ENCODE results near the gene TSTD1. TPM values are rescaled to one million over a fixed set of nuclear protein-coding genes. Genes with fewer than 3 reads are reported as not detected.
A peak's percentile ranks its signal among the peaks of the same experiment; 100 is the strongest.

TSTD1 gene
- total and polyA plus RNA-seq, 2 experiments from 2014 or later: 94.9 to 244 TPM

DNA sequence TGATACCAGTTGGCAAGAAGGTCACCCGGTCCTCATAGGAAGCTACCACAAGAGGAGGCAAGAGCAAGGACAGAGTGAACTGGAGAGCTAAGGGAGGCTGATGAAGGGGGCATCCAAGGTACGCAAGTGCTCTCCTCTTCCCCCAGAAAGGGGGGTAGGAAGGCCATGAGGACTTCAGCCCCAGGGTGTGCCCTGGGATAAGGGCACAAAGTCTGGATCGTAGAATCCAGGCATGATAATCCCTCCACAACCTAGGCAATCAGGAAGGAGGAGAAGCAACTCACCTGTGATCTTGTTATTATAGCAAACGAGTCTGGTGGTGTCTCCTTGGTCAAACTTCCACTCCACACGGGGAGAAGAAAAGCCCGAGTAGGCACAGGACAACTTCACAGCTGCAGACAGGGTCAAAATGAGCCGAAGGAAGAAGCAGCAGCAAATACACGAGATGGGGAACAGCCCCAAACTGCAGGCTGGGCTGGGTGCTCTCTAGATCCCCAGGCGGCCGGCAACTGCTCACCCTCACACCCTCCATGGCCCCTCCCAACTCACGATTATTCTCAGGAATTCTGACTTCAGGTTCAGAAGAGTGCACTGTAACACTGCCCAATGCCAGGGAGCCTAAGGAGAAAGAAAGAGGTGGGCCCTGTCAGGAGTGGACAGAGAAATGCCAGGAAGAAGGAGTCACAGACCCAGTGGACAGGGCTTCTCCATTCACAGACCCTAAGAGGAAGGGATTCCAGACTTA lies 37.9 kb downstream of the TSTD1 start:
- ATAC-seq (no peak), DNase-seq (ENCODE audit: low spot score) (no peak)
- H3K27me3 Mint-ChIP-seq (ENCODE audit: insufficient read depth, low read depth, poor library complexity): peaks cover 17% of the 10 kb centered on the region
- peaks cover 34% of the 10 kb centered on the region for H3F3A ChIP-seq (replicated peaks; ENCODE audit: low read depth)
- no peak overlapping the region for H2AFZ ChIP-seq
- no peak overlapping the region for H3K4me2 ChIP-seq
- H3K9me2 ChIP-seq (ENCODE audit: insufficient read depth): no peaks in the 10 kb centered on the region
- peaks cover 36% of the 10 kb centered on the region for H3K36me3 ChIP-seq (ENCODE audit: insufficient read depth)
- H3K79me2 ChIP-seq (replicated peaks; ENCODE audit: insufficient read depth): peaks cover 46% of the 10 kb centered on the region
- no peak overlapping the region for H3K27ac Mint-ChIP-seq
- no peaks in the 10 kb centered on the region; the same call in 2 of the 3 replicates for H3K9me3 Mint-ChIP-seq
- no peaks in the 10 kb centered on the region for H3K27me3 ChIP-seq (ENCODE audit: insufficient read depth)
- H3K4me3 Mint-ChIP-seq: no peak overlapping the region
- TF ChIP-seq ZNF114 (CRISPR knock-in tag; IDR thresholded peaks at IDR 0.05) (no peak), STAT1 (IDR thresholded peaks at IDR 0.05; ENCODE audit: unreplicated experiment) (no peak), ZNF331 (CRISPR knock-in tag; IDR thresholded peaks at IDR 0.05; ENCODE audit: low read depth) (no peak), POLR2AphosphoS5 (IDR thresholded peaks at IDR 0.05; ENCODE audit: low read depth) (no peak), JUNB (IDR thresholded peaks at IDR 0.05; ENCODE audit: unreplicated experiment) (no peak), NANOG (IDR thresholded peaks at IDR 0.05; ENCODE audit: borderline replicate concordance) (no peak)
- TF ChIP-seq, protein P1, sequence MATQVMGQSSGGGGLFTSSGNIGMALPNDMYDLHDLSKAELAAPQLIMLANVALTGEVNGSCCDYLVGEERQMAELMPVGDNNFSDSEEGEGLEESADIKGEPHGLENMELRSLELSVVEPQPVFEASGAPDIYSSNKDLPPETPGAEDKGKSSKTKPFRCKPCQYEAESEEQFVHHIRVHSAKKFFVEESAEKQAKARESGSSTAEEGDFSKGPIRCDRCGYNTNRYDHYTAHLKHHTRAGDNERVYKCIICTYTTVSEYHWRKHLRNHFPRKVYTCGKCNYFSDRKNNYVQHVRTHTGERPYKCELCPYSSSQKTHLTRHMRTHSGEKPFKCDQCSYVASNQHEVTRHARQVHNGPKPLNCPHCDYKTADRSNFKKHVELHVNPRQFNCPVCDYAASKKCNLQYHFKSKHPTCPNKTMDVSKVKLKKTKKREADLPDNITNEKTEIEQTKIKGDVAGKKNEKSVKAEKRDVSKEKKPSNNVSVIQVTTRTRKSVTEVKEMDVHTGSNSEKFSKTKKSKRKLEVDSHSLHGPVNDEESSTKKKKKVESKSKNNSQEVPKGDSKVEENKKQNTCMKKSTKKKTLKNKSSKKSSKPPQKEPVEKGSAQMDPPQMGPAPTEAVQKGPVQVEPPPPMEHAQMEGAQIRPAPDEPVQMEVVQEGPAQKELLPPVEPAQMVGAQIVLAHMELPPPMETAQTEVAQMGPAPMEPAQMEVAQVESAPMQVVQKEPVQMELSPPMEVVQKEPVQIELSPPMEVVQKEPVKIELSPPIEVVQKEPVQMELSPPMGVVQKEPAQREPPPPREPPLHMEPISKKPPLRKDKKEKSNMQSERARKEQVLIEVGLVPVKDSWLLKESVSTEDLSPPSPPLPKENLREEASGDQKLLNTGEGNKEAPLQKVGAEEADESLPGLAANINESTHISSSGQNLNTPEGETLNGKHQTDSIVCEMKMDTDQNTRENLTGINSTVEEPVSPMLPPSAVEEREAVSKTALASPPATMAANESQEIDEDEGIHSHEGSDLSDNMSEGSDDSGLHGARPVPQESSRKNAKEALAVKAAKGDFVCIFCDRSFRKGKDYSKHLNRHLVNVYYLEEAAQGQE (IDR thresholded peaks at IDR 0.05; ENCODE audit: unreplicated experiment): no peak
- TF ChIP-seq, protein P2, sequence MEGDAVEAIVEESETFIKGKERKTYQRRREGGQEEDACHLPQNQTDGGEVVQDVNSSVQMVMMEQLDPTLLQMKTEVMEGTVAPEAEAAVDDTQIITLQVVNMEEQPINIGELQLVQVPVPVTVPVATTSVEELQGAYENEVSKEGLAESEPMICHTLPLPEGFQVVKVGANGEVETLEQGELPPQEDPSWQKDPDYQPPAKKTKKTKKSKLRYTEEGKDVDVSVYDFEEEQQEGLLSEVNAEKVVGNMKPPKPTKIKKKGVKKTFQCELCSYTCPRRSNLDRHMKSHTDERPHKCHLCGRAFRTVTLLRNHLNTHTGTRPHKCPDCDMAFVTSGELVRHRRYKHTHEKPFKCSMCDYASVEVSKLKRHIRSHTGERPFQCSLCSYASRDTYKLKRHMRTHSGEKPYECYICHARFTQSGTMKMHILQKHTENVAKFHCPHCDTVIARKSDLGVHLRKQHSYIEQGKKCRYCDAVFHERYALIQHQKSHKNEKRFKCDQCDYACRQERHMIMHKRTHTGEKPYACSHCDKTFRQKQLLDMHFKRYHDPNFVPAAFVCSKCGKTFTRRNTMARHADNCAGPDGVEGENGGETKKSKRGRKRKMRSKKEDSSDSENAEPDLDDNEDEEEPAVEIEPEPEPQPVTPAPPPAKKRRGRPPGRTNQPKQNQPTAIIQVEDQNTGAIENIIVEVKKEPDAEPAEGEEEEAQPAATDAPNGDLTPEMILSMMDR (conservative IDR thresholded peaks at IDR 0.05; ENCODE audit: low read depth in 2 of 2): no peak
- no peak overlapping the region for H3K4me3 ChIP-seq
- H3K36me3 Mint-ChIP-seq (ENCODE audit: low read depth): peaks cover 59% of the 10 kb centered on the region
- H4K20me1 ChIP-seq (replicated peaks; ENCODE audit: insufficient read depth): peaks cover 50% of the 10 kb centered on the region
- peaks cover 17% of the 10 kb centered on the region for H3K4me1 Mint-ChIP-seq
- H3K4me1 ChIP-seq (ENCODE audit: insufficient read depth): peaks cover 4% of the 10 kb centered on the region; the same call in 1 of the 2 replicates
- H3K27ac ChIP-seq (ENCODE audit: low read depth): peak overlapping the region; percentile 5; the same call in 1 of the 2 replicates

DNA sequence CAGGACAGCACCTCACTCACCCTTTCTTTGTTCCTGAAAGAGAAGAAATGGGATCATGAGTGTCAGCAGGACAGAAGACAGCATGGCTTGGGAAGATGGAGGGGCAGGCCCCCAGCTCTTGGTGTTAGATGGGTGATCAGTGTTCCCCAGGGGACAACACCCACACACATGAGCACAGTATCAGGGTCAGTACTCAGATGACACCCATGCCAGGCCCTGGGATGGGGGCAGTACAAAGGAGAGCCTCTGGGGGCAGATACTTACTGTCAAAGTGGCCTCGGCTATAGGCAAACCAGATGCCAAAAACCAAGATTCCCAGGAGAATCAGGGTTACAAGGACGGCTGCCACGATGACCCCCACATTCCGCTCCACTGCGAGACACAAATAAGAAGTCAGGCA lies 39.4 kb downstream of the TSTD1 start:
- no peak for DNase-seq (ENCODE audit: low spot score)
- Histone ChIP-seq H3F3A (replicated peaks; ENCODE audit: low read depth) (peaks cover 34% of the 10 kb centered on the region), H3K36me3 (ENCODE audit: insufficient read depth) (peaks cover 36% of the 10 kb centered on the region), H3K4me1 (ENCODE audit: insufficient read depth) (peaks cover 4% of the 10 kb centered on the region; the same call in 1 of the 2 replicates), H2AFZ (no peak overlapping the region), H4K20me1 (replicated peaks; ENCODE audit: insufficient read depth) (peaks cover 39% of the 10 kb centered on the region), H3K27ac (ENCODE audit: low read depth) (peak overlapping the region; percentile 59; the same call in 1 of the 2 replicates), H3K9me2 (ENCODE audit: insufficient read depth) (no peaks in the 10 kb centered on the region), H3K4me2 (no peak overlapping the region), H3K4me3 (no peak overlapping the region), H3K27me3 (ENCODE audit: insufficient read depth) (no peaks in the 10 kb centered on the region), H3K79me2 (replicated peaks; ENCODE audit: insufficient read depth) (peaks cover 32% of the 10 kb centered on the region)
- H3K4me3 Mint-ChIP-seq: no peak overlapping the region
- H3K27me3 Mint-ChIP-seq (ENCODE audit: insufficient read depth, low read depth, poor library complexity): peaks cover 17% of the 10 kb centered on the region
- H3K36me3 Mint-ChIP-seq (ENCODE audit: low read depth): peaks cover 66% of the 10 kb centered on the region
- peaks cover 17% of the 10 kb centered on the region for H3K4me1 Mint-ChIP-seq
- TF ChIP-seq EZH2phosphoT487 (IDR thresholded peaks at IDR 0.05; ENCODE audit: unreplicated experiment): no peak
- TF ChIP-seq, protein P1 (IDR thresholded peaks at IDR 0.05; ENCODE audit: unreplicated experiment): no peak
- TF ChIP-seq, protein P2 (conservative IDR thresholded peaks at IDR 0.05; ENCODE audit: low read depth in 2 of 2): no peak
- no peak for ATAC-seq
- no peaks in the 10 kb centered on the region; the same call in 2 of the 3 replicates for H3K9me3 Mint-ChIP-seq
- no peak overlapping the region for H3K27ac Mint-ChIP-seq
